Vagina (tissue), 2 donors: ENCODE measurements around the gene AKIRIN1.

Experiments used
- POLR2A ChIP-seq, 2 donors: fragments of 450-650 bp; IDR thresholded peaks; one replicate each; pipeline ENCODE4 v1.6.1; 2017; ENCODE audit warnings: antibody characterized with exemption in 2 of 2, mild to moderate bottlenecking in 2 of 2, moderate library complexity in 2 of 2
- POLR2AphosphoS5 ChIP-seq, 2 donors: sonication (generic); formaldehyde crosslinking; IDR thresholded peaks; one replicate each; pipeline ENCODE4 v1.9.0; 2017; ENCODE audit warnings: antibody characterized with exemption in 2 of 2, mild to moderate bottlenecking in 2 of 2, low read depth in 1 of 2; ENCODE audit not compliant: insufficient read depth in 1 of 2
- TF ChIP-seq, protein P1 (sequence below), 3 experiments: fragments of 450-650 bp in 2 of 3; fragments of 200-600 bp in 1 of 3; sonication (generic) in 1 of 3; IDR thresholded peaks; one replicate each; pipeline ENCODE4 v1.5.1; 2017 to 2019; ENCODE audit warnings: antibody characterized with exemption in 3 of 3, mild to moderate bottlenecking in 2 of 3, moderate library complexity in 2 of 3

DNA sequence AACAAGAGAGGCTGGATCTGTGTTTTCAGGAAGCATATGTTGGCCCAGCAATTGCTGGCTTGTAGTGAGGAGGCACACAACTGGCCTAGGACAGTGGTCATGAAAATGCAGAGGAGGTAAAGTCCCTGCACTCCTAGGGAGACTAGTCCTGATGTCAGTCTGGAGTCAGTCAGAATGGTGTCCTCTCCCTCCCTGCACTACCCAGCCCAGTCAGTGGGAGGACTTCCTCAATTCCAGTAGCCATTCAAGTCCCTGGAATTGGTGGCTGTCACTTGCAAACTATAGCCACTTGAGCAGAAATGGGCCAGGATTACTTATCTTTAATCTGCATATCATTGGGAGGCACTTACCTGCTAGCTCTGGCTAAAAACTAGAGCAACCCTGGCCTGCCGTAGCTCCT, 53.7 kb downstream of the AKIRIN1 start:
- TF ChIP-seq, protein P1, sequence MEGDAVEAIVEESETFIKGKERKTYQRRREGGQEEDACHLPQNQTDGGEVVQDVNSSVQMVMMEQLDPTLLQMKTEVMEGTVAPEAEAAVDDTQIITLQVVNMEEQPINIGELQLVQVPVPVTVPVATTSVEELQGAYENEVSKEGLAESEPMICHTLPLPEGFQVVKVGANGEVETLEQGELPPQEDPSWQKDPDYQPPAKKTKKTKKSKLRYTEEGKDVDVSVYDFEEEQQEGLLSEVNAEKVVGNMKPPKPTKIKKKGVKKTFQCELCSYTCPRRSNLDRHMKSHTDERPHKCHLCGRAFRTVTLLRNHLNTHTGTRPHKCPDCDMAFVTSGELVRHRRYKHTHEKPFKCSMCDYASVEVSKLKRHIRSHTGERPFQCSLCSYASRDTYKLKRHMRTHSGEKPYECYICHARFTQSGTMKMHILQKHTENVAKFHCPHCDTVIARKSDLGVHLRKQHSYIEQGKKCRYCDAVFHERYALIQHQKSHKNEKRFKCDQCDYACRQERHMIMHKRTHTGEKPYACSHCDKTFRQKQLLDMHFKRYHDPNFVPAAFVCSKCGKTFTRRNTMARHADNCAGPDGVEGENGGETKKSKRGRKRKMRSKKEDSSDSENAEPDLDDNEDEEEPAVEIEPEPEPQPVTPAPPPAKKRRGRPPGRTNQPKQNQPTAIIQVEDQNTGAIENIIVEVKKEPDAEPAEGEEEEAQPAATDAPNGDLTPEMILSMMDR (IDR thresholded peaks at IDR 0.05) = no peak
- TF ChIP-seq POLR2AphosphoS5 (IDR thresholded peaks at IDR 0.05; ENCODE audit: insufficient read depth in 1 of 2, low read depth in 1 of 2) (no peak), POLR2A (IDR thresholded peaks at IDR 0.05) (no peak)
